H1 (cell line): ENCODE results near the gene NHERF2. TPM values are rescaled to one million over a fixed set of nuclear protein-coding genes. Genes with fewer than 3 reads are reported as not detected.

Experiments used
- CTCF ChIA-PET: fragments of 300-600 bp; sonication (Branson Sonifier 250); formaldehyde crosslinking; loops from one replicate; lab custom pipeline; 2021; ENCODE audit not compliant: partially characterized antibody; lab: Charles Lee
- POLR2A ChIA-PET: fragments of 300-600 bp; sonication (Branson Sonifier 250); formaldehyde crosslinking; loops from one replicate; lab custom pipeline; 2021; ENCODE audit warnings: inconsistent platforms; ENCODE audit not compliant: partially characterized antibody; lab: Charles Lee
- DNase-seq, 2 experiments: peaks; one replicate each; pipeline versions ENCODE4 v3.0.0 to v3.0.0-alpha.2; 2010 to 2022; ENCODE audit warnings: low spot score in 2 of 2, low read depth in 1 of 2, mixed read lengths in 1 of 2
- FAIRE-seq: peaks from 2 replicates; lab custom pipeline; 2011; peaks lifted over from hg19 to GRCh38; lab: Jason Lieb, UNC
- H2AFZ ChIP-seq: 2 replicates; pipeline ENCODE4 v1.8.1; 2012; ENCODE audit warnings: low read length, inconsistent platforms
- H2AK5ac ChIP-seq: 2 replicates; pipeline ENCODE4 v1.6.1; 2013; ENCODE audit warnings: low read depth, low read length
- H2BK120ac ChIP-seq: replicated peaks from 2 replicates; pipeline ENCODE3; 2013; ENCODE audit warnings: low read depth, low read length, inconsistent platforms
- H2BK12ac ChIP-seq: 2 replicates; pipeline ENCODE4 v1.6.1; 2013; ENCODE audit warnings: low read depth, low read length
- H2BK15ac ChIP-seq: 2 replicates; pipeline ENCODE4 v1.6.1; 2013; ENCODE audit warnings: low read length
- H2BK20ac ChIP-seq: 2 replicates; pipeline ENCODE4 v1.6.1; 2013; ENCODE audit warnings: low read length
- H2BK5ac ChIP-seq: 2 replicates; pipeline ENCODE4 v1.6.1; 2013; ENCODE audit warnings: low read depth, low read length
- H3K14ac ChIP-seq: 2 replicates; pipeline ENCODE4 v1.6.1; 2013; ENCODE audit warnings: inconsistent platforms; ENCODE audit not compliant: insufficient read length
- H3K18ac ChIP-seq: 2 replicates; pipeline ENCODE4 v1.6.1; 2013; ENCODE audit warnings: low read length; ENCODE audit errors: extremely low read depth
- H3K23ac ChIP-seq: 2 replicates; pipeline ENCODE4 v1.6.1; 2013; ENCODE audit warnings: inconsistent platforms; ENCODE audit not compliant: insufficient read length
- H3K23me2 ChIP-seq: 2 replicates; pipeline ENCODE4 v1.6.1; 2013; ENCODE audit warnings: low read depth, low read length
- H3K27ac ChIP-seq: 2 replicates; pipeline ENCODE4 v1.6.1; 2011; ENCODE audit warnings: low read depth, low read length, inconsistent platforms
- H3K27me3 ChIP-seq, 4 experiments: replicated peaks in 1 of 4; 1 replicate in 1 of 4; 2 replicates in 3 of 4; pipeline versions ENCODE4 v1.6.1 to v1.8.1; 2011 to 2013; ENCODE audit warnings: low read length in 3 of 4, mild to moderate bottlenecking in 3 of 4, inconsistent platforms in 2 of 4, mixed read lengths in 2 of 4, moderate library complexity in 1 of 4; ENCODE audit not compliant: control insufficient read depth in 3 of 4, insufficient read depth in 3 of 4; ENCODE audit errors: extremely low read depth in 1 of 4
- H3K36me3 ChIP-seq, 4 experiments: 2 replicates each; pipeline versions ENCODE4 v1.6.1 to v1.8.1; 2011 to 2013; ENCODE audit warnings: mild to moderate bottlenecking in 4 of 4, low read length in 3 of 4, moderate library complexity in 2 of 4, control low read depth in 1 of 4, inconsistent platforms in 1 of 4; ENCODE audit not compliant: insufficient read depth in 4 of 4, control insufficient read depth in 2 of 4
- H3K4ac ChIP-seq: replicated peaks from 2 replicates; pipeline ENCODE3; 2013; ENCODE audit warnings: low read length, low read depth, mixed read lengths, inconsistent platforms; ENCODE audit not compliant: insufficient read length
- H3K4me1 ChIP-seq, 4 experiments: replicated peaks in 1 of 4; 1 replicate in 1 of 4; 2 replicates in 3 of 4; pipeline versions ENCODE4 v1.6.1 to v1.8.1; 2011 to 2013; ENCODE audit warnings: low read length in 3 of 4, inconsistent platforms in 2 of 4, mixed read lengths in 1 of 4; ENCODE audit not compliant: insufficient read depth in 4 of 4, control insufficient read depth in 3 of 4
- H3K4me2 ChIP-seq, 2 experiments: 2 replicates each; pipeline versions ENCODE4 v1.6.1 to v1.8.1; 2011 to 2013; ENCODE audit warnings: low read depth in 2 of 2, low read length in 2 of 2, control low read depth in 1 of 2, inconsistent platforms in 1 of 2, mild to moderate bottlenecking in 1 of 2; ENCODE audit not compliant: insufficient read depth in 1 of 2
- H3K4me3 ChIP-seq, 4 experiments: fragments of 200-600, 300-600 bp in 1 of 4; sonication (generic), shearing (Covaris generic), sonication (Bioruptor Twin) in 1 of 4; 2 replicates each; pipeline versions ENCODE4 v1.5.1 to v1.8.1; 2011 to 2016; ENCODE audit warnings: low read length in 4 of 4, low read depth in 3 of 4, control low read depth in 2 of 4, inconsistent platforms in 2 of 4, mild to moderate bottlenecking in 2 of 4, mixed read lengths in 1 of 4, moderate library complexity in 1 of 4; ENCODE audit not compliant: insufficient read depth in 2 of 4; ENCODE audit errors: extremely low read depth in 1 of 4
- H3K56ac ChIP-seq: replicated peaks from 2 replicates; pipeline ENCODE3; 2013; ENCODE audit warnings: low read depth, mild to moderate bottlenecking, mixed read lengths, low read length, inconsistent platforms; ENCODE audit not compliant: insufficient read length
- H3K79me1 ChIP-seq: 2 replicates; pipeline ENCODE4 v1.6.1; 2013; ENCODE audit warnings: low read depth, low read length, control low read depth
- H3K79me2 ChIP-seq, 2 experiments: 2 replicates each; pipeline versions ENCODE4 v1.6.1 to v1.8.1; 2012 to 2013; ENCODE audit warnings: low read length in 2 of 2, mild to moderate bottlenecking in 2 of 2, inconsistent platforms in 1 of 2; ENCODE audit not compliant: insufficient read depth in 2 of 2, control insufficient read depth in 1 of 2
- H3K9ac ChIP-seq, 4 experiments: replicated peaks in 1 of 4; 1 replicate in 1 of 4; 2 replicates in 3 of 4; pipeline versions ENCODE4 v1.6.1 to v1.8.1; 2011 to 2013; ENCODE audit warnings: low read depth in 3 of 4, low read length in 3 of 4, control low read depth in 2 of 4, mild to moderate bottlenecking in 2 of 4, moderate library complexity in 2 of 4, inconsistent platforms in 1 of 4; ENCODE audit errors: extremely low read depth in 1 of 4
- H3K9me3 ChIP-seq, 2 experiments: 2 replicates each; pipeline versions ENCODE4 v1.6.1 to v1.8.1; 2012 to 2013; ENCODE audit warnings: mild to moderate bottlenecking in 2 of 2, moderate library complexity in 2 of 2, control low read depth in 1 of 2, inconsistent platforms in 1 of 2, low read depth in 1 of 2, low read length in 1 of 2, mixed read lengths in 1 of 2; ENCODE audit not compliant: insufficient read depth in 2 of 2
- H4K20me1 ChIP-seq, 2 experiments: replicated peaks in 1 of 2; 2 replicates each; pipeline versions ENCODE3 to v1.8.1; 2011 to 2013; ENCODE audit warnings: inconsistent platforms in 2 of 2, low read length in 2 of 2, mild to moderate bottlenecking in 1 of 2; ENCODE audit not compliant: insufficient read depth in 2 of 2, control insufficient read depth in 1 of 2
- H4K5ac ChIP-seq: 2 replicates; pipeline ENCODE4 v1.6.1; 2013; ENCODE audit warnings: low read length, low read depth, mixed read lengths, inconsistent platforms; ENCODE audit not compliant: insufficient read length
- H4K8ac ChIP-seq: 2 replicates; pipeline ENCODE4 v1.8.0; 2013; ENCODE audit warnings: mild to moderate bottlenecking, moderate library complexity, low read length, inconsistent platforms; ENCODE audit not compliant: insufficient read depth; ENCODE audit errors: extremely low read depth
- H4K91ac ChIP-seq: replicated peaks from 2 replicates; pipeline ENCODE3; 2013; ENCODE audit warnings: low read length, mixed read lengths, inconsistent platforms; ENCODE audit not compliant: insufficient read length
- ASH2L ChIP-seq: fragments of 200-600, 300-600 bp; sonication (generic); IDR thresholded peaks from one replicate; pipeline ENCODE4 v1.7.1; 2017; ENCODE audit warnings: low read length
- ATF2 ChIP-seq: IDR thresholded peaks from 2 replicates; pipeline ENCODE4 v1.6.1; 2012; ENCODE audit warnings: low read length, inconsistent platforms
- BCL11A ChIP-seq, 2 experiments: IDR thresholded peaks; one replicate each; pipeline ENCODE4 v1.6.1; 2011; ENCODE audit warnings: low read depth in 2 of 2, low read length in 2 of 2, mild to moderate bottlenecking in 2 of 2
- GABPA ChIP-seq: IDR thresholded peaks from 2 replicates; pipeline ENCODE4 v1.6.1; 2011; ENCODE audit warnings: mild to moderate bottlenecking, low read length, moderate library complexity, borderline replicate concordance; ENCODE audit not compliant: insufficient read depth
- NANOG ChIP-seq: IDR thresholded peaks from 2 replicates; pipeline ENCODE4 v1.6.1; 2011; ENCODE audit warnings: low read length, low read depth, mild to moderate bottlenecking, inconsistent platforms; ENCODE audit not compliant: insufficient read depth, poor library complexity, severe bottlenecking
- RBBP5 ChIP-seq: IDR thresholded peaks from 2 replicates; pipeline ENCODE4 v1.7.1; 2012; ENCODE audit warnings: low read depth, mild to moderate bottlenecking, inconsistent platforms, low read length, moderate library complexity, borderline replicate concordance
- RXRA ChIP-seq: IDR thresholded peaks from 2 replicates; pipeline ENCODE4 v1.6.1; 2011; ENCODE audit warnings: low read depth, mild to moderate bottlenecking, low read length, moderate library complexity; ENCODE audit not compliant: insufficient read depth
- SIX5 ChIP-seq: IDR thresholded peaks from 2 replicates; pipeline ENCODE4 v1.6.1; 2011; ENCODE audit warnings: mild to moderate bottlenecking, low read depth, low read length
- SP2 ChIP-seq: IDR thresholded peaks from 2 replicates; pipeline ENCODE4 v1.6.1; 2012; ENCODE audit warnings: mild to moderate bottlenecking, low read length, inconsistent platforms
- WGBS, 2 experiments: shearing (Covaris generic) in 1 of 2; methylation state at CpG; one replicate each; pipeline versions ENCODE4 v1.1.6 to v1.1.7; 2013 to 2015; ENCODE audit warnings: low lambda C conversion rate in 2 of 2, mixed read lengths in 2 of 2, inconsistent platforms in 1 of 2, low coverage in 1 of 2, missing lambda C conversion rate in 1 of 2; ENCODE audit not compliant: insufficient replicate concordance in 2 of 2, insufficient coverage in 1 of 2, insufficient read length in 1 of 2; ENCODE audit errors: extremely low coverage in 1 of 2, missing lambda C conversion rate in 1 of 2; 5-methylcytosine and 5-hydroxymethylcytosine counted together
- polyA plus RNA-seq, 7 experiments: library from polyadenylated mRNA; depleted of rRNA in 3 of 7; stranded (reverse) in 5 of 7; unstranded in 2 of 7; fragments of >200 nt in 5 of 7; fragments of 200-250 nt in 2 of 7; gene quantifications; 1 replicate in 5 of 7; 2 replicates in 1 of 7; 4 replicates in 1 of 7; pipeline versions ENCODE4 v1.2.1 to v1.2.3, GENCODE V29; 2011 to 2013; ENCODE audit warnings: missing spikeins in 2 of 7, mixed read lengths in 2 of 7
- total RNA-seq: library from RNA; stranded (reverse); fragmentation: NEBNext Ultra II Directional; extraction: Animal tissue kit (Norgen Biotek cat#: 25700); gene quantifications from 2 replicates; pipeline ENCODE4 v1.2.1, GENCODE V29; 2021

Gene NHERF2
- total and polyA plus RNA-seq, 2 of the 8 experiments (the other 6 are each of a cell fraction or from before 2014, with no cell fraction given), result 13.9 to 19.3 TPM

GRCh38 chr16:2042986-2043666, 16.4 kb downstream of the NHERF2 start:
- TF ChIP-seq RBBP5, result no peak
- TF ChIP-seq ATF2, result no peak
- no peak for TF ChIP-seq SP2
- TF ChIP-seq NANOG, result no peak
- TF ChIP-seq GABPA, result no peak
- no peak for TF ChIP-seq ASH2L
- no peak for TF ChIP-seq BCL11A (IDR thresholded peaks at IDR 0.05; ENCODE audit: low read depth in 2 of 2, low read length in 2 of 2)
- no peak for TF ChIP-seq SIX5
- no peak for TF ChIP-seq RXRA
- H3K79me2 ChIP-seq, result peaks cover 0 to 5% of the 10 kb centered on the region in 2 experiments; a peak in 1 of 4 replicates
- no peak overlapping the region for H3K4me2 ChIP-seq
- ChIA-PET POLR2A (interaction anchor here (1.2 kb wide), 1 partner anchor 111 kb away, joined by 3 read pairs; no protein-coding TSS in a partner anchor), CTCF (interaction anchor here (1.3 to 1.4 kb wide), 2 partner anchors 14 to 15 kb away, joined by 3 read pairs; no protein-coding TSS in a partner anchor)
- H2AFZ ChIP-seq, result no peak overlapping the region
- H4K8ac ChIP-seq, result 0 out of 2 replicates have a peak overlapping the region, but pooled peaks have one; percentile 25
- 97% methylated on average over 11 of the region's 11 CpGs; no CpG with 5 or more reads in 1 of the 2 experiments for WGBS, 2 experiments
- H3K18ac ChIP-seq, result no peak overlapping the region
- H3K27me3 ChIP-seq, result no peaks in the 10 kb centered on the region; a peak in 1 of 7 replicates
- H3K4me3 ChIP-seq, result no peak overlapping the region
- peaks cover 0 to 3% (median 0%) of the 10 kb centered on the region in 4 experiments; a peak in 1 of 8 replicates for H3K36me3 ChIP-seq
- no peak overlapping the region for H2BK20ac ChIP-seq
- no peak overlapping the region for H2BK5ac ChIP-seq
- H4K5ac ChIP-seq, result no peak overlapping the region
- no peak overlapping the region for H2BK12ac ChIP-seq
- FAIRE-seq, result no peak
- no peak overlapping the region for H4K91ac ChIP-seq
- H3K9ac ChIP-seq, result no peak overlapping the region; a peak in 1 of 7 replicates
- H2BK120ac ChIP-seq, result no peak overlapping the region
- no peak for DNase-seq
- no peak overlapping the region for H3K4ac ChIP-seq
- H2AK5ac ChIP-seq, result no peak overlapping the region
- H2BK15ac ChIP-seq, result no peak overlapping the region
- H3K56ac ChIP-seq, result no peak overlapping the region
- H3K4me1 ChIP-seq, result peaks cover 0 to 4% (median 0%) of the 10 kb centered on the region in 4 experiments; a peak in 4 of 7 replicates
- H3K9me3 ChIP-seq, result no peaks in the 10 kb centered on the region
- H3K14ac ChIP-seq, result no peak overlapping the region
- no peaks in the 10 kb centered on the region for H3K79me1 ChIP-seq
- H3K27ac ChIP-seq, result no peak overlapping the region
- peaks cover 0 to 5% of the 10 kb centered on the region in 2 experiments for H4K20me1 ChIP-seq
- peaks cover 6% of the 10 kb centered on the region; the same call in 1 of the 2 replicates for H3K23me2 ChIP-seq
- no peak overlapping the region for H3K23ac ChIP-seq
